Nucleus accumbens (tissue), 56 donors: ENCODE data around the gene MESP1.

Source experiments
- DNase-seq, 56 donors: peaks; one replicate each; lab custom pipeline; 2025; lab: John Stamatoyannopoulos, UW

The MESP1 gene

DNA sequence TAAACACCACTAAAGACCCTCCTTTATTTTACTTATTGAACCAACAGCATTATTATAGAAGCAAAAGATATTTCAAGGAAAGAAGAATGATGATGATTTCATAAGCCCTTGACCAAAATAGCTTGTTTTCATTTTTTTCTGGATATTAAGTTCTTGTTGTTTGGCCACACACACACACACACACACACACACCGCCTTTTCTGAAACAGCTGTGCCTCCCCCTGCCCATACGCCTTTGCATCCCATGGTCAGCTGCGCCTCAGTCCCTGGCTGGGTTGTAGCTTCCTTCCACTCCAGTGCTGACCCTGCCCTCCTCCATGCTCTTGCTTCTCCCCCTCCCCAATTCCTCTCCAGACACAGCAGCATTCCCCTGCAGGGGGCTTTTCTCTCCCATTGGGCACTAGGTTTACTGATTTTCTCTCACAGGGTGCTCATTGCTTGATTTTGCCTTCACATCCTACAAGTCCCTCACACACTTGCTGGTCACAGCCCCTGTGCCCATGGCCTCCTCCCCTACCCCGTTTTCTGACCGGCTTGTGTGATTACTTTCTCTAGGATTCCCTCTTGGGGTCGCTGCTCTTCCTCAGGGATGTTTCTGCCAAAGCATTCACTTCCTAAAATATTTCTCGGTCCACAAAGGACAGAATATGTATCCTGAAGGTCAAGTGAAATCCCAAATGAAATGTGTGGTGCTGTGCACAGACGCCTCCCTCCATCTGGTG lies 18.4 kb downstream of the MESP1 start:
- no peak for DNase-seq

DNA sequence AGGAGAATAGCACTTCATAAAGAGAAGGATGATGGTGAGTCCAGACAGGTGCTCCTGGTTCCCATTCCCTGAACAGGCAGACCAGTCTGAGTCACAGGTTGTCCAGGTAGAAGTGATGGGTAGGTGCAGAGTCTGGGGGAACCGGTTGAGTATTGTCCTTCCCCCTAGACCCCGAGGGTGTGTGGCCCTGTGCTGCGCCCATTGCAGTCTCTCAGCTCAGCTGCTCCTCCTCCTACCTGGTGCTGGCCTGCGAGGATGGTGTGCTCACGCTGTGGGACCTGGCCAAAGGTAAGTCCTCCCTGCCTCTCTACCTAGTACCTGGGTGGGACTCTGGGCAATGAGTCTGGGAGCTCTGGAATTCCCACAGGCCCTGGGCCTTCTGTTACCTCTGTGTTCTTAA lies 19.8 kb downstream of the MESP1 start:
- DNase-seq, result no peak

DNA sequence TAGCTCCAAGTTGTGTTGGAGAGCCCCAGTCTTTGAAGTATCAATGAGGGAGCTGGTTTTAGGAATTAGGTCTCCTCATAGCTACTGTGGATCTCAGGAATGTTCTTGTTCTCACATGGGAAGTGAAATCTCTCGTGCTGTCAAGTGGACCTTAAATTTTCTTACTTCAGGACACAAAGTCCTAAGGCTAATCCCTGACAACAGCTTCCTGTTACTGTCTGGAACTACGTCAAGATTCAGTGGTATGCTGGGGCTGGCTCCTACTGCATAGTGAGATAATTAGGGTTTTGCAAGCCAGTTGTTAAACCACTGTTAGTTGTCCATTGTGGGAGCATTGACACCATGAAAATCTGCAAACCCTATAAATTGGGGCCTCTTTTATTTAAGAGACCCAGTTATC lies 22.8 kb downstream of the MESP1 start:
- DNase-seq, result no peak

DNA sequence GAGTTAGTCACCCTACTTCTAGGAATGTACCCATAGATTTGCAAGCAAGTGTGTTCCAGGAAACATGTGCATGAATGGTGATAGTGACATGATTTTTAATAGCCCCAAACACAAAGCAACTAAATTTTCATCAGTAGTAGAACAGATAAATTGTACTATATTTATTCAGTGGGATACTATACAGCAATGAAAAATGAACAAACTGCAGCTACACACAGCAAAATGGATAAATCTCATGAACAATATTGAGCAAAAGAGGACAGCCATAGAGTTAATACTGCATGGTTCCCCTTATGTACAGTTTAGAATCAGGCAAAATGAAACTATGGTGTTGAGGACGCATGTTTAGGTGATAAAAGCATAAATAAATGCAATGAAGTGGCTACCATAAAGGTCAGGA lies 26.0 kb downstream of the MESP1 start:
- DNase-seq, result no peak

DNA sequence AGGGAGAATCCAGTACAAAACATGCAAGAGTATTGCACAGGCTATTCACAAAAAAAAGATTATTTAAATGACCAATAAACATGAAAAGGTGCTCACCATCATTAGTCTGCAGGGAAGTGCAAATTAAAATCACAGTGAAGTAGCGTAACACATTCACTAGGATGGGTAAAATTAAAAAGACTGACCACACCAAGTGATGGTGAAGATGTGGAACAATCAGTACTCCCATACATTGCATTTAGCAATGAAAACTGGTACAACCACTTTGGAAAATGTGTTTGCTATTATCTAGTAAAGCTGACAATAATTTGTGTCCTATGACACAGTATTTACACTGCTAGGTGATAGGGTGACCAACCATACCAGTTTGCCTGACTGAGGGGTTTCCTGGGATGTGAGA lies 26.4 kb downstream of the MESP1 start:
- no peak for DNase-seq

DNA sequence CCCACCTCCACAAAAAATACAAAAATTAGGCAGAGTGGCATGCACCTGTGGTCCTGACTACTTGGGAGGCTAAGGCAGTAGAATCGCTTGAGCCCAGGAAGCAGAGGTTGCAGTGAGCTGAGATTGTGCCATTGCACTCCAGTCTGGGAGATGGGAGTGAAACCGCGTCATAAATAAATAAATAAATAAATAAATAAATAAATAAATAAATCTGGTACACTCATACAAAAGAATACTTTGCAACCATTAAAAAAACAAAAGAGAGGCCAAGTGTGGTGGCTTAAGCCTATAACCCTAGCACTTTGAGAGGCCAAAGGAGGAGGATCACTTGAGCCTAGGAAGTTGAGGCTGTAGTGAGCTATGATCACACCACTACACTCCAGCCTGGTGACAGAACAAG lies 28.0 kb downstream of the MESP1 start:
- DNase-seq, result no peak

DNA sequence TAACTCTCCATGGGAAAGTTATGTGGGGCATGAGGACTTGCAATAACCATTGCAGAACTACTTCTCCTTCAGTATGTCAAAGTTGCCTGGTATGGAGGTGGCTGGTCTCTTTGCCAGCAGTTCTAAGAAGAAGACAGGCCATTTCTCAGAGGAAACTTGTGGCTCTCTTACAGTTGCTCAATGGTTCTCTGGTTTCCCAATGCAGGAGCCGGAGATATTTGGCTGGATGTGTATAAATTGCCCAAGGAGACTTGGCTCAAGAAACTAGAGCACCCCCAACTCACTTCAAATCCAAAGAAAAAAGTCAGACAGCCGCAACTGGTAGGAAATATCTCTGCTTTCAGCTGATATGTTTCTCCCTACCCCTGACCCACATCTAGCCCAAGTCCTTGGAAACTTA lies 36.3 kb downstream of the MESP1 start:
- DNase-seq, result no peak

DNA sequence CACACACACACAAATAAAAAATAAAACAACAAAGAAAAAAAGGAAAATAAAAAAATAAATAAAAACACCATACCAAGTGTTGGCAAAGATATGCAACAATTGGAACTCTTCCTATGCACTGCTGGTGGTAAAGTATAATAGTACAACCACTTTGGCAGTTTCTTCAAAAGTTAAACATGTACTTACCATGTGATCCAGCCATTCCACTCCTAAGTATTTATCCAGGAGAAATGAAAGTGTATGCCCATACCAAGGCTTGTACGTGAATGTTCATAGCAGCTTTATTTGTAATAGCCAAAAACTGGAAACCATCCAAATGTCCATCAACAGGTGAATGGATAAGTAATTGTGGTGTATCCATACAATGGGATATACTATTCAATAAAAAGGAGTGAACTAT lies 43.5 kb downstream of the MESP1 start:
- no peak for DNase-seq

DNA sequence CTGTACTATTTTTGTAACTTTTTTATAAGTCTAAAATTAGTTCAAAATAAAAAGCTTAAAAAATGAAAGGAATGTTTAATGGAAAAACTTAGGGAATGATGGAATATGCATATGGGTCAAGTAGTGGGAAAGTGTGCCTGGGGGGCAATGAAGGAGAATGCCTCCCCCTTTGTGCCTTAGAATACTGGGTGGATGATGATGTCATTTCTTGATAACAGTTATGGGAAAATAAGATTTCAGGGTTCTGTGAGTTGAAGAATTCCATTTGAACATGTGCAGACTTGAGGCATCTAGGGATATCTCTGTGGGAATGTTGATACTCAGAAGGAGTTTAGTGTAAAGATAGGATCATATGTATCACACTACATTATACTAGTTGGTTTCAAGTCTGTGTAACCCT lies 46.6 kb downstream of the MESP1 start:
- no peak for DNase-seq
